ENCODE results near the gene SETD2.
"Not testable (repeated sequence)": the region's sequence is repeated elsewhere in the genome, so short reads cannot be mapped to it uniquely, and the experiment has no call there.

SETD2 gene

GRCh38 chr3:47082519-47082918 is 81.4 kb downstream of the SETD2 start:
- no peaks in the 10 kb centered on the region for H3K9me3 ChIP-seq (ENCODE audit: control insufficient read depth in 5 of 5, low read length in 5 of 5)
- no peaks in the 10 kb centered on the region for H3K27me3 ChIP-seq (ENCODE audit: control insufficient read depth in 5 of 5, insufficient read depth in 4 of 5, low read length in 5 of 5)
- peaks cover 48 to 65% (median 49%) of the 10 kb centered on the region in 5 donors for H3K36me3 ChIP-seq (ENCODE audit: control insufficient read depth in 5 of 5, insufficient read depth in 5 of 5, low read length in 5 of 5)
- no peaks in the 10 kb centered on the region for H3K4me1 ChIP-seq (ENCODE audit: control insufficient read depth in 5 of 5, insufficient read depth in 5 of 5, low read length in 5 of 5)
- H3K9ac ChIP-seq (ENCODE audit: low read length in 5 of 5): no peak overlapping the region
- H3K27ac ChIP-seq (ENCODE audit: low read depth, low read length): no peak overlapping the region
- H3K4me3 ChIP-seq (ENCODE audit: low read depth in 1 of 5, low read length in 5 of 5): no peak overlapping the region

- H3K36me3 ChIP-seq (ENCODE audit: control insufficient read depth in 5 of 5, insufficient read depth in 5 of 5, low read length in 5 of 5): peaks cover 33 to 54% (median 42%) of the 10 kb centered on the region in 5 donors
Measured at GRCh38 chr3:47079432-47079831, 84.5 kb downstream of the SETD2 start.

GRCh38 chr3:47073685-47074084 is 90.2 kb downstream of the SETD2 start:
- Histone ChIP-seq H3K9ac (ENCODE audit: low read length in 5 of 5) (no peak overlapping the region), H3K4me1 (ENCODE audit: control insufficient read depth in 5 of 5, insufficient read depth in 5 of 5, low read length in 5 of 5) (peaks cover 0 to 12% (median 5%) of the 10 kb centered on the region in 5 donors), H3K27me3 (ENCODE audit: control insufficient read depth in 5 of 5, insufficient read depth in 4 of 5, low read length in 5 of 5) (no peaks in the 10 kb centered on the region), H3K9me3 (ENCODE audit: control insufficient read depth in 5 of 5, low read length in 5 of 5) (no peaks in the 10 kb centered on the region), H3K27ac (ENCODE audit: low read depth, low read length) (no peak overlapping the region), H3K4me3 (ENCODE audit: low read depth in 1 of 5, low read length in 5 of 5) (no peak overlapping the region), H3K36me3 (ENCODE audit: control insufficient read depth in 5 of 5, insufficient read depth in 5 of 5, low read length in 5 of 5) (peaks cover 6 to 32% (median 12%) of the 10 kb centered on the region in 5 donors)

More at GRCh38 chr3:47079432-47079831, 84.5 kb downstream of the SETD2 start:
- H3K9ac ChIP-seq (ENCODE audit: low read length in 5 of 5): no peak overlapping the region
- H3K4me3 ChIP-seq (ENCODE audit: low read depth in 1 of 5, low read length in 5 of 5): no peak overlapping the region
- no peaks in the 10 kb centered on the region for H3K27me3 ChIP-seq (ENCODE audit: control insufficient read depth in 5 of 5, insufficient read depth in 4 of 5, low read length in 5 of 5)
- H3K9me3 ChIP-seq (ENCODE audit: control insufficient read depth in 5 of 5, low read length in 5 of 5): no peaks in the 10 kb centered on the region
- no peak overlapping the region for H3K27ac ChIP-seq (ENCODE audit: low read depth, low read length)
- H3K4me1 ChIP-seq (ENCODE audit: control insufficient read depth in 5 of 5, insufficient read depth in 5 of 5, low read length in 5 of 5): peaks cover 0 to 6% (median 0%) of the 10 kb centered on the region in 5 donors

GRCh38 chr3:47070770-47071169 is 93.1 kb downstream of the SETD2 start:
- H3K27me3 ChIP-seq (ENCODE audit: control insufficient read depth in 5 of 5, insufficient read depth in 4 of 5, low read length in 5 of 5): no peaks in the 10 kb centered on the region
- no peak overlapping the region for H3K4me3 ChIP-seq (ENCODE audit: low read depth in 1 of 5, low read length in 5 of 5)
- H3K9me3 ChIP-seq (ENCODE audit: control insufficient read depth in 5 of 5, low read length in 5 of 5): no peaks in the 10 kb centered on the region
- no peak overlapping the region for H3K9ac ChIP-seq (ENCODE audit: low read length in 5 of 5)
- H3K36me3 ChIP-seq (ENCODE audit: control insufficient read depth in 5 of 5, insufficient read depth in 5 of 5, low read length in 5 of 5): peaks cover 6 to 27% (median 15%) of the 10 kb centered on the region in 5 donors
- no peak overlapping the region for H3K27ac ChIP-seq (ENCODE audit: low read depth, low read length)
- peaks cover 0 to 12% (median 4%) of the 10 kb centered on the region in 5 donors for H3K4me1 ChIP-seq (ENCODE audit: control insufficient read depth in 5 of 5, insufficient read depth in 5 of 5, low read length in 5 of 5)

- not testable (repeated sequence) for H3K9ac ChIP-seq (ENCODE audit: low read length in 5 of 5); H3K27me3 ChIP-seq (ENCODE audit: control insufficient read depth in 5 of 5, insufficient read depth in 4 of 5, low read length in 5 of 5); H3K27ac ChIP-seq (ENCODE audit: low read depth, low read length); H3K4me1 ChIP-seq (ENCODE audit: control insufficient read depth in 5 of 5, insufficient read depth in 5 of 5, low read length in 5 of 5); H3K9me3 ChIP-seq (ENCODE audit: control insufficient read depth in 5 of 5, low read length in 5 of 5); H3K4me3 ChIP-seq (ENCODE audit: low read depth in 1 of 5, low read length in 5 of 5)
- H3K36me3 ChIP-seq (ENCODE audit: control insufficient read depth in 5 of 5, insufficient read depth in 5 of 5, low read length in 5 of 5): peaks cover 7 to 31% (median 17%) of the 10 kb centered on the region in 5 donors
Measured at GRCh38 chr3:47066259-47066658, 97.7 kb downstream of the SETD2 start.

DNA sequence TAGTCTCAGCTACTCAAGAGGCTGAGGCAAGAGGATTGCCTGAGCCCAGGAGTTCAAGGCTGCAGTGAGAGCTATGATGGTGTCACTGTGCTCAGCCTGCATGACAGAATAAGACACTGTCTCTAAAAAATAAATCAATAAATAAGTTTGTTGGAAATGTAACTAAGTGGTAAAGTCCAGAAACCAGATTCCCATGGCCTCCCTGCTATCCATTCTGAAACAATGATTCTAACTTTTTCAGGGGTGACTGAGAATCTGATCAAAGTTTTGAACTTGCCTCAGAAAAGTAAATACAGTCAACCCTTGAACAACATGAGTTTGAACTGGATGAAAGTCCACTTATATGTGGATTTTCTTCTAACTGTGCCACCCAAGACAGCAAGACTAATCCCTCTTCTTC is 98.2 kb downstream of the SETD2 start:
- Histone ChIP-seq H3K4me1 (ENCODE audit: control insufficient read depth in 5 of 5, insufficient read depth in 5 of 5, low read length in 5 of 5) (peaks cover 0 to 9% (median 2%) of the 10 kb centered on the region in 5 donors), H3K27me3 (ENCODE audit: control insufficient read depth in 5 of 5, insufficient read depth in 4 of 5, low read length in 5 of 5) (no peaks in the 10 kb centered on the region), H3K9me3 (ENCODE audit: control insufficient read depth in 5 of 5, low read length in 5 of 5) (no peaks in the 10 kb centered on the region), H3K27ac (ENCODE audit: low read depth, low read length) (no peak overlapping the region), H3K4me3 (ENCODE audit: low read depth in 1 of 5, low read length in 5 of 5) (no peak overlapping the region), H3K36me3 (ENCODE audit: control insufficient read depth in 5 of 5, insufficient read depth in 5 of 5, low read length in 5 of 5) (peaks cover 10 to 28% (median 14%) of the 10 kb centered on the region in 5 donors), H3K9ac (ENCODE audit: low read length in 5 of 5) (no peak overlapping the region)

- Histone ChIP-seq H3K4me3 (ENCODE audit: low read depth in 1 of 5, low read length in 5 of 5) (no peak overlapping the region), H3K9ac (ENCODE audit: low read length in 5 of 5) (no peak overlapping the region), H3K4me1 (ENCODE audit: control insufficient read depth in 5 of 5, insufficient read depth in 5 of 5, low read length in 5 of 5) (peaks cover 0 to 9% (median 2%) of the 10 kb centered on the region in 5 donors), H3K27ac (ENCODE audit: low read depth, low read length) (no peak overlapping the region), H3K27me3 (ENCODE audit: control insufficient read depth in 5 of 5, insufficient read depth in 4 of 5, low read length in 5 of 5) (no peaks in the 10 kb centered on the region), H3K36me3 (ENCODE audit: control insufficient read depth in 5 of 5, insufficient read depth in 5 of 5, low read length in 5 of 5) (peaks cover 10 to 27% (median 13%) of the 10 kb centered on the region in 5 donors), H3K9me3 (ENCODE audit: control insufficient read depth in 5 of 5, low read length in 5 of 5) (no peaks in the 10 kb centered on the region)
Measured at GRCh38 chr3:47065058-47065457, 98.9 kb downstream of the SETD2 start.

DNA sequence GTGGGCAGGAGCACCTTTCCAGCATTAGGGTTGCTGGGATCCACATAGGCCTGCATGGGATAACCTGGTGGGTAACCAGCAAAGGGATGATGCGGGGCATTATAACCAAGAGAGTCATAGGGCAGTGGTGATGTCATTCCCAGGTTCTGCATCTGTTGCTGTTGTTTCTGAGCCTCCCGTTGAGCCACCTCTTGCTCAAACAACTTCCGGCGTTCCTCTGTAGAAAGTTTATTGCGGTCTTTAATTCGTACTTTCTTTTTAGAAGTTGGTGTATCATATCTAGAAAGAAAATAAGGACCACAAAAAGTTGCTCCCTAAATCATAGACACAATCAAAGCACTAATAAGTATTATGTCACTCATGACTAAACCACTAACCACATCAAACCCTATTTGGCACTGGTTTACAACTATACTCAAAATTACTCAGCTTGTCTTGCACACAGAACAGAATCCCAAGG is 106.7 kb downstream of the SETD2 start:
- H3K9ac ChIP-seq (ENCODE audit: low read length in 5 of 5): no peak overlapping the region
- H3K4me1 ChIP-seq (ENCODE audit: control insufficient read depth in 5 of 5, insufficient read depth in 5 of 5, low read length in 5 of 5): peaks cover 0 to 6% (median 0%) of the 10 kb centered on the region in 5 donors
- H3K36me3 ChIP-seq (ENCODE audit: control insufficient read depth in 5 of 5, insufficient read depth in 5 of 5, low read length in 5 of 5): peaks cover 11 to 24% (median 21%) of the 10 kb centered on the region in 5 donors
- no peak overlapping the region for H3K27ac ChIP-seq (ENCODE audit: low read depth, low read length)
- no peak overlapping the region for H3K4me3 ChIP-seq (ENCODE audit: low read depth in 1 of 5, low read length in 5 of 5)
- no peaks in the 10 kb centered on the region for H3K9me3 ChIP-seq (ENCODE audit: control insufficient read depth in 5 of 5, low read length in 5 of 5)
- no peaks in the 10 kb centered on the region for H3K27me3 ChIP-seq (ENCODE audit: control insufficient read depth in 5 of 5, insufficient read depth in 4 of 5, low read length in 5 of 5)

GRCh38 chr3:47056705-47057104 is 107.2 kb downstream of the SETD2 start:
- Histone ChIP-seq H3K36me3 (ENCODE audit: control insufficient read depth in 5 of 5, insufficient read depth in 5 of 5, low read length in 5 of 5) (peaks cover 10 to 22% (median 19%) of the 10 kb centered on the region in 5 donors), H3K9ac (ENCODE audit: low read length in 5 of 5) (no peak overlapping the region), H3K27me3 (ENCODE audit: control insufficient read depth in 5 of 5, insufficient read depth in 4 of 5, low read length in 5 of 5) (no peaks in the 10 kb centered on the region), H3K27ac (ENCODE audit: low read depth, low read length) (no peak overlapping the region), H3K4me1 (ENCODE audit: control insufficient read depth in 5 of 5, insufficient read depth in 5 of 5, low read length in 5 of 5) (peaks cover 0 to 6% (median 0%) of the 10 kb centered on the region in 5 donors), H3K9me3 (ENCODE audit: control insufficient read depth in 5 of 5, low read length in 5 of 5) (no peaks in the 10 kb centered on the region), H3K4me3 (ENCODE audit: low read depth in 1 of 5, low read length in 5 of 5) (no peak overlapping the region)

DNA sequence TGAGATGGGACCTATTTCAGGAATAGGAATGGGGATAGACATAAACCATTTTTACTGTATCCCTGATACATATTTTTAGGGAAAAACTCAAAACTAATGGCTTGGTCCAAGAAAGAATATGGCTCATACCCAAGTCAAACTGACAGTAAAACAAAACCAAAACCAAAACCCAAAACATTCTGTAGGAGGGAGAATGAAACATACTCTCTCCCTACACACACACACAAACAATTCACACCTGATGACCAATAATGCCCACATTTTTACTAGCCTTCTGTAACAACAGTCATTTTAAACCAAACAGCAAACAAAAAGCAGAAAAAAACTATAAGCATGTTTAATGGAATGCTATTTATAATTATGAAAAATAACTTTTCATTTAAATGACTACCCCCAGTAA is 109.5 kb downstream of the SETD2 start:
- Histone ChIP-seq H3K4me3 (ENCODE audit: low read depth in 1 of 5, low read length in 5 of 5) (no peak overlapping the region), H3K4me1 (ENCODE audit: control insufficient read depth in 5 of 5, insufficient read depth in 5 of 5, low read length in 5 of 5) (peaks cover 0 to 6% (median 0%) of the 10 kb centered on the region in 5 donors), H3K9ac (ENCODE audit: low read length in 5 of 5) (no peak overlapping the region), H3K27me3 (ENCODE audit: control insufficient read depth in 5 of 5, insufficient read depth in 4 of 5, low read length in 5 of 5) (no peaks in the 10 kb centered on the region), H3K27ac (ENCODE audit: low read depth, low read length) (no peak overlapping the region), H3K36me3 (ENCODE audit: control insufficient read depth in 5 of 5, insufficient read depth in 5 of 5, low read length in 5 of 5) (peaks cover 10 to 16% (median 15%) of the 10 kb centered on the region in 5 donors), H3K9me3 (ENCODE audit: control insufficient read depth in 5 of 5, low read length in 5 of 5) (no peaks in the 10 kb centered on the region)

Data from subcutaneous abdominal adipose tissue (tissue), 5 donors.